ENCODE results near the gene GET3.

GRCh38 chr19:12783291-12783848, 46.1 kb downstream of the GET3 start:
- TF ChIP-seq CTCF (IDR thresholded peaks at IDR 0.05) (no peak), REST (IDR thresholded peaks at IDR 0.05; ENCODE audit: insufficient read depth in 1 of 2, low read depth in 2 of 2, low read length in 1 of 2) (no peak), TCF7L2 (IDR thresholded peaks at IDR 0.05; ENCODE audit: low read depth, low read length) (no peak), POLR2AphosphoS5 (IDR thresholded peaks at IDR 0.05; ENCODE audit: low read depth, low read length) (no peak), SIN3A (IDR thresholded peaks at IDR 0.05; ENCODE audit: borderline replicate concordance, insufficient read depth, low read depth, low read length) (no peak)

Data from Panc1 (cell line).